NCI-H2029 treated with DMSO at 0.1 percent for 48 hours (cell line): Measurements from ENCODE around the gene RNMT.
A peak's percentile ranks its signal among the peaks of the same experiment; 100 is the strongest.
"Not testable (repeated sequence)": the region's sequence is repeated elsewhere in the genome, so short reads cannot be mapped to it uniquely, and the experiment has no call there.

ENCODE experiments used
- DNase-seq: peaks from one replicate; lab custom pipeline; 2025; lab: John Stamatoyannopoulos, UW

RNMT gene

DNA sequence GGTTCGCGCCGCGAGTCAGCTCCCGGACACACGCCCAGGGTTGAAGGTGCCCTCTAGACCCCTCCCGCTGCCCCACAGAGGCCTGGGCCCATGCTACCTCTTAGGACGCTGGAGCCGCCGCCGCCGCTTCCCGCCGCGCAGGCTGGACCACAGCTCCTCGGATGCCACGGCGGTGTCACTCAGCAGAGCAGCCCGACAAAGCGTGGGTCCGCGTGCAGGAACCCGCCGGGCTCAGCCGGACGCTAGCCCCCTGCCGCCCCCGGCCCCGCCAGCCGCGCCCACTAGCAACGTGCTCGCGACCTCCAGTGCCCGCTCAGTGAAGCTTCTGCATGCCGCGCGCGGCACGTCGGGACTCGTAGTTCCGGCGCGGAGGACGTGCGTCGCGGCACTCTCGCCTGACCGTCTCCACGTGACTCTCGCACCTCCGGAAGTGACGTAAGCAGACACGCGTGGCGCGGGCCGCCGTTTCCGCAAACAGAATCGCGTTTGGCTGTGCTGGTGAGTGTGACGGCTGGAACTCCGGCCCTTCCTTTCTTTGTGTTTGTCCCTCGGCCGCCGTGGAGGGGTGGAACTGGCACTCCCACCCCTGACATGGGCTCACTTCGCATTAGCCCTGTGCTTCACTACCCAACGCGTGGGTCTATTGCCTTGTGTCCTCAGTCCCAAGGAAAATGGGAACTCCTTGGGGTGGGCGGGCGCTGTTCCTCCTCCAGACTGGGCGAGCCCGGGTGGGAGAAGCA, at the start of gene RNMT, which contains the start of gene FAM210A:
Gene RNMT (plus strand): TSS at position 442 of the 740 bp plus-strand sequence. CDS start 4,845 bp downstream, outside the sequence.
Gene FAM210A (minus strand): TSS at position 327 of the 740 bp plus-strand sequence. CDS start 44,481 bp downstream, outside the sequence.
- peak; percentile 67 for DNase-seq

DNA sequence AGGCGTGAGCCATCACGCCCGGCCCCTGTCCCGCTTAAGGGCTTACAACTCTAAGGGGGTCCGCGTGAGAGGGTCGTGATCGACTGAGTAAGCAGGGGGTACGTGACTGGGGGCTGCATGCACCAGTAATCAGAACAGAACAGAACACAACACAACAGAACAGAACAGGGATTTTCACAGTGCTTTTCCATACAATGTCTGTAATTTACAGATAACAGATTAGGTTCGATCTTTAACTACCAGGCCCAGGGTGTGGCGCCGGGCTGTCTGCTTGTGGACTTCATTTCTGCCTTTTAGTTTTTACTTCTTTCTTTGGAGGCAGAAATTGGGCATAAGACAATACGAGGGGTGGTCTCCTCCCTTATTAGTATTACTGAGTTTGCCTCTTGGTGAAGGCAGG, 49.1 kb upstream of the RNMT start:
- not testable (repeated sequence) for DNase-seq

DNA sequence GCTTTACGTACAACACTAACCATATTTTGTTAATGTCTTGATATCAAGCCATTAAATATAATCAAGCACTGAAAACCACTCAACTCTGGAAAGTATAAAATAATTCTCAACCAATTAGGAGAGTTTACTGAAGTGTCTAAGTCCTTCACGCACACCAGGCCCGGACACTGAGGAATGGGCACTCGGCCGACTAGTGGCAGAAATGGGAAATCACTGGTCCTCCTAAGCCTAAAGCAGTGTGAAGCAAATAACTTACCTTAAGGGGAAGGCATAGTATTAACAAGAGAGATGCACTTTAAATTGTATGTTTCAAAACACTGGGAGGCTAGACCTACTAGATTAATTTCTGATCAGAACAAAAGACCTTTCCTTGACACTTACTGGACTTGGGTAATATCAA, 45.9 kb upstream of the RNMT start:
- no peak for DNase-seq

DNA sequence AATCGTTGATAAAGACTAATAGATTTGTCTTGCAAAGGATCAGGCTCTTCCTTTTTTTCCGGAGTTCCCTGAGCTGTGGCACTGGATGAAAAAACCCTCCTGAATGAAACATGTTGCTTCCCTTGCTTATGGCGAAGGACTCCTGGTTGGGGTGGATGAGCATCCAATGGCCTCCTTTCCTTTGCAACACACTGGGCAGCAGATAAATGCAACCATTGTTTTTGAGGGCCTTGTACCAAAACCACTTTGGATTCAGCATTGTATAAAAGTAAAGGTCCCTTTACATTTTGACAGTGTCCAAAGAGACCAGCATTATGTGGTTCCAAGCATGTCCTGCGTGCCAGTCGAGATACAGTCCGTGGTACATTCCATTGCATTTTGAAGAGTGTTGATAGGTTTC, 44.8 kb upstream of the RNMT start:
- DNase-seq, result no peak

DNA sequence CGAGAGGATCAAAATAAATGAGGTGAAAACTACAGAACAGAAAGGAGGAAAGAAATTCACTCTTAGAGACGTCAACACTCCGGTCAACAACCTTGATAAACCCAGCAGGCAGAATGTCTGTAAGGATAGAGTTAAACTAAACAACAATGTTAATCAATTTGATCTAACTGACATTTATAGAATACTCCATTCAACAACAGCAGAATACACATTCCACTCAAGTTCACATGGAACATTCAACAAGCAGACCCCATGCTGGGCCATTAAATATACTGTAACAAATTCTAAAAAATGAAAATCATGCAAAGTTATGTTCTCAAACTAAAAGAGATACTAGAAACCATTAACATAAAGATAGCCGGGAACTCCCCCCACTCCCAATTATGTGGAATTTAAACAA, 41.9 kb upstream of the RNMT start:
- DNase-seq, result no peak

DNA sequence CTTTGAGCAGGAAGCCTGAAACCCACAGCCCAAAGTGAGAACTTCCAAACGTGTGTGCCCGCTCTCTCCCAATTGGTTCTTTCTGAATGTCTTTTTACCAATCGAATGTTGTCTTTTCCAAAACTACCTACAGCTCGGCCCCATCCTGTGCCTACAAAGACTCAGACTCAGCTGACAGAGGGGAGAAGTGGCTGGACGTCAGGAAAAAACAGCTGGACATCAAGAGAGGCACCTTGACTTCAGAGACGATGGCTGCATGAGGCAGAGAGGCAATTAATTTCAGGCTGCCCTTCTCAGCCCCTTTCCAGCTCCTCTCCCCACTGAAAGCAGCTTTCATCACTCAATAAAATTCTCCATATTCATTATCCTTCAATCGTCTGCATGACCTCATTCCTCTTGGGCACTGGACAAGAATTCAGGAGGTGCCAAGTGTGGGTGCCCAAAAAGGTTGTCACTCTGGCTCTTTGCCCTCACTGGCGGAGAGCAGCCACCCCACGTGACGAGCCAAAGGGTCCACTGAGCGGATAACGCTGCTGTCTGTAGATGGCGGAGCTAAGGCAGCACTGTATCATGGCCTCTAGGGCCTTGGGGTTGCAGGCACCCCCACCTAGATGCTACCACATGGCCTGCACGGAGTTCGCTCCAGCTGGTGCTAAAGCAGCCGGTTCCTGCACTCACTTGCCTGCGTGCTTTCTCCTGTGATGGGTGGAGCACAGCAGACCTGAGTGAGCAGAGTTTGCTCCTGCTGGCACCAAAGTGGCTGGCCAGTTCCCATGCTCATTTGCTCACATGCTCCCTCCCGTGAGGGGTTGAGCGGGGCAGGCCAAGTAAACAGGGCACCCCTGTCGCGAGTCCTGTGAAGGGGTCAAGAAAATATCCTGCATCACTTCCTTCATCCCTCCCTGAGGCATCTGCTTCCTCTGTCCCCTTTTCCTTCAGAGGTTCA, 38.0 kb upstream of the RNMT start:
- DNase-seq, result no peak

DNA sequence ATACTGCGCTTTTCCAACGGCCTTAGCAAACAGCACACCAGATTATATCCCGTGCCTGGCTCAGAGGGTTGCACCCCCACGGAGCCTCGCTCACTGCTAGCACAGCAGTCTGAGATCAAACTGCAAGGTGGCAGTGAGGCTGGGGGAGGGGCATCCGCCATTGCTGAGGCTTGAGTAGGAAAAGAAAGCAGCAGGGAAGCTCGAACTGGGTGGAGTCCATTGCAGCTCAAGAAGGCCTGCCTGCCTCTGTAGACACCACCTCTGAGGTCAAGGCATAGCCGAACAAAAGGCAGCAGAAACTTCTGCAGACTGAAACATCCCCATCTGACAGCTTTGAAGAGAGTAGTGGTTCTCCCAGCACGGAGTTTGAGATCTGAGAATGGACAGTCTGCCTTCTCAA, 36.4 kb upstream of the RNMT start:
- DNase-seq, result not testable (repeated sequence)

DNA sequence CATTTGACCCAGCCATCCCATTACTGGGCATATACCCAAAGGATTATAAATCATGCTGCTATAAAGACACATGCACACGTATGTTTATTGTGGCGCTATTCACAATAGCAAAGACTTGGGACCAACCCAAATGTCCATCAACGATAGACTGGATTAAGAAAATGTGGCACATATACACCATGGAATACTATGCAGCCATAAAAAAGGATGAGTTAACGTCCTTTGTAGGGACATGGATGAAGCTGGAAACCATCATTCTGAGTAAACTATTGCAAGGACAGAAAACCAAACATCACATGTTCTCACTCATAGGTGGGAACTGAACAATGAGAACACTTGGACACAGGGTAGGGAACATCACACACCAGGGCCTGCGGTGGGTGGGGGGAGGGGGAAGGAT, 31.1 kb upstream of the RNMT start:
- DNase-seq, result not testable (repeated sequence)

DNA sequence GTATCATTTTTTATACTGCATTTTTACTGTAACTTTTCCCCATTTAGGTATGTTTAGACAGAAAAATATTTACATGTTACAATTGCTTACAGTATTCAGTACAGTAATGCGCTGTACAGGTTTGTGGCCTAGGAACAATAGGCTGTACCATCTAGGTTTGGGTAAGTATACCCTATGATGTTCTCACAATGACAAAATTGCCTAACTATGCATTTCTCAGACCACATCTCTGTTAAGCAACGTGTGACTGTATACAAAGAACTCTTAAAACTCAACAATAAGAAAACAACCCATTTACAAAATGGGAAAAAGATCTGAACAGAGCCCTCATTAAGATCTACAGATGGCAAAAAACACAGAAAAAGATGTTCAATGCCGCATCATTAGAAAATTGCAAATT, 29.5 kb upstream of the RNMT start:
- DNase-seq, result no peak

DNA sequence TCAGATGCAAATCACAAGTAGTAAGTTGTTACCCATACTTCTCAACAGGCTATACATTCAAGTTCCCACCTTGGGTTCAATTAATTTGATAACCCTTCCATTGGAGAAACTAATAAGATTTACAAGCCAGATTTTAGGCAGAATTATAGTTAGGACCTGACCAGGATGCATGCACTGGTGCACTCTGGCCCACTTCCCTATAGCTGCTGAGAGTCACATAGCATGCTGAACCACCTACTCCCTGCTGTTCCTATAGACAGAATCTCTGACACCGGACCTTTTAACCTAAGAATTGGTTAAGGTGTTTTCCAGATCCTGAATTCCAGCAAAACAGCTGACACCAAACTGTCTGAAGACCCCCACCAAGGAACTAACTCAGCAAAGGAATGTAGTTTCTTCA, 26.3 kb upstream of the RNMT start:
- no peak for DNase-seq

DNA sequence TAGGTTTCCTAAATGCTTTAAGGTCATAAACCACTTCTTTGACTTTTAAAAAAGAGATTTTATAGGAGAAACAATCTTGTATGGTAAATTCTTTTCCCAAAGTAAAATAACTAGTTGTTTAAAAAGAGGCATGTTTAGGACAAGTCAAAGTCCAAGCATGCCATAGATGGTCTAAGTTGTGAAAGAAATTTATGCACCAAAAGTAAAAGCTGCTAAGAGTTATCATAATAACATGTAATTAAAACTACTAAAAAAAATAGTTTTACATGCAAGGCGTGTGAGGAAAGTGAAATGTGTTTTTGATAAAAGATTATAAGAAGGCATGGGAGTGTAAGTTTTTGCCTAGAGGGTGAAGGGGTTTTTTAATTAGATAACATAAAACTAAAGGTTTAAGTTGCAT, 22.6 kb upstream of the RNMT start:
- DNase-seq, result no peak

DNA sequence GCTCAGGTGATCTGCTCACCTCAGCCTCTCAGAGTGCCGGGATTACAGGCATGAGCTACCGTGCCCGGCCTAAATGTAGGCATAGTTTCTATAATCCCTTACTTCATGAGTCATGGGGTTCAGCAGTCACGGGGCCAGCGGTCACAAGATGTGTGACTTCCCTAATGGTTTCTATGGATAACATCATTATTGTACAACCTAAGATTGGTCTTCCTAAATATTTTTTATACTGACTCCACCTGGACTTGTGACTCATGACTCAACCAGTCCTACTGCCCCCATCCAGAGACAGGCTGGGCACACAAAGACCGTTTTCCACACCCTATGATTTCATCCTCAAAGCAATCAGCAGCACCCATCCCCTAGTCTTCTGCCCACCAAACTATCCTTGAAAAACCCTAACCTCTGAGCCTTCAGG, 16.1 kb upstream of the RNMT start:
- no peak for DNase-seq

DNA sequence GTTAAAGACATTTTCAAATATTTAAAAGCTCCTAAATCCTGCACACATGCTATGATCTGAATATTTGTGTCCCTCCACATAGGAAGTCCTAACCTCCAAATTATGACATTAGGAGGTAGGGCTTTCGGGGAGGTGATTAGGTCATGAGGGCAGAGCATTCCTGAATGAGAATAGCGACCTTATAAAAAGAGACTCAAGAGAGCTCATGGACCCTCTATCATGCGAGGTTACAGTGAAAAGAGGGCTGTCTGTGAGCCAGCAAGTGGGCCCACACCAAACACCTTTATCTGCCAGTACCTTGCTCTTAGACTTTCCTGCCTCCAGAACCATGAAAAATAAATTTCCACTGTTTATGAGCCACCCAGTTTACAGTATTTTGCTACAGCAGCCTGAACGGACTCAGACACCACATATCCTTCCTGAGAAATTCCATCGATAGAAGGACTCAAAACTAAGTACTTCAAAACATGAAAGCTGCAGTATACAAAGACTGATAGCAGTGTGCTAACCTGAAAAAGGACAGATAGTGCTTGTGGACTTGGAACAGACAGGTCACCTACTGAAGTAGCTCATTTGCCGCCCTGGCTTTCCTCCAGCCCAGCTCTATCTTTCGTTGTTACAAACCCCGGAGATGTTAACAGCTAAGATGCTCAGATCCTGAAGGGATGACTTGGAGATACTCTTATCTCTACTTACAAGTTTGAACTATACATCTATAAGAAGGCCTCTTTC, 13.9 kb upstream of the RNMT start:
- DNase-seq, result no peak

DNA sequence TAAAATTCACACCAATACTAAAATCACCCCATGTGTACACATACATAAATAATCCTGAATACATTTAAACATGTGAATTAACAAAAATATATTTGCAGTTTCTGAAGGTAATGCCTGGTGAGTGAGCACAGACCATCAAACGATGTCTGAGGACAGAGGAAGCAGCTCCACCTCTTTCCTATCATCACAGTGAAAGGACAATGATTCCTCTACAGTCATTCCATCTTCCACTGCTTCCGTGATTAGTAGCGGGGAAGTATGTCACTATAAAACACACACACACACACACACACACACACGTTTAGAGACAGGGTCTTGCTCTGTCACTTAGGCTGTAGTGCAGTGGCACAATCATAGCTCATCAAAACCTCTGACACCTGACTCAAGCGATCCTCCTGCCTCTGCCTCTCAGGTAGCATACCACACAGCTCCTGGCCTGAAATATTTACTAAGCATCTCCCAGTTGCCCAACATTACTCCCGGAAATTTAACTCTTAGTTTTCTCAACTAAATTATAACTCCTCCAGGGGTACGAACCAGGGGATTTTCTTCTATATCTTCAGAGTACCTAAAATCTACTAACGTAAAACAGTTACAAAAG, 12.9 kb upstream of the RNMT start:
- no peak for DNase-seq

DNA sequence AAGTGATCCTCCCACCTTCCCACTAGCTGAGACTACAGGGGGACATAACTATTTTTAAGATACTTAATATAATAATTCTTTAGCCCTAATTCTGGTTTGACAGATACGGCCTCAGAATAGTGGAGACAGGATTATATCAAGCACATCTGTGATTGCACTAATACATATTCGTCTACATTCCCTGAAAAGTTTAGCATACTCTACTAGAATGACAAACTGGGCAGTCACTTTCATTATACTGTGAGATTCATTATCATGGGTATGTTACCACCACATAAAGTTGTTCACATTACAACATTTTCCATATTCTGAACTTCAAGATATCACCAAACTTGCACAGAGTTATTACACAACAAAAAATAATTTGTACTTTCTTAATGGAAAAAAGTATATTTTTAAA, 11.1 kb upstream of the RNMT start:
- no peak for DNase-seq

DNA sequence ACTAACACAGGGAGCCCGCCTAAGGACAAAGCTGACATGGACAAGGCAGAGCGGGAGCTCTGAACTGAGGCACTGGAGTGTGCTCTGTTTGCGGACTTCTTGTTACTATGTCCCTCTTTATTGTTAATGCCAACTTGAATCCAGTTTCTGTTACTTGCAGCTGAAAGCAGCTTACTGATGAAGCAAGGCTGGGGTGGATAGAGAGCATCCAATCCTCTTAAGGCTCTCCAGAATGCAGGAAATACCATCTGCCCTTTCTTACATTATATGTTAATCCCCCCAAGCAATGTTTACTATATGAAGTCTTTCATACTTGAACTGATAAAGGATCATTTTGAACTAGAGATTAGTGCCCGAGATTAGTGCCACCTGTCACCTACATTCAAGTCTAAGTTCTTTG, 9.6 kb upstream of the RNMT start:
- no peak for DNase-seq

DNA sequence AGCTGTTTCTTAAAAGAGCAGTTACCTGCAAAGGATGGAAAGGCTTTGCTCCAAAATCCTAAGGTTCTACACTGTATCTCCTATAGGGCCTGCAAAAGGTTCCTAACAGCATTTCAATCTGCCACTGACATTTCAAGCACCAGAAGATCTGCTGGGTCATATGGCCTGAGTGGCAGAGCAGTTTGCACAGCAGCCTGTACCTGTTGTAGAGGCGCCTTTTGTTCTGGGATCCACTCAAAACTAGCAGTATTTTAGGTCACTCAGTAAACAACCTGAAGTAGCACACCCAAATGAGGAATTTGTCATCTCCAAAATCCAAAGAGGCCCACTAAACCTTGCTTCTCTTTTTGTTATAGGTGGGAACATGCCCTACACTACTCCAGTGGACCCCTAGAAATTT, 6.3 kb upstream of the RNMT start:
- no peak for DNase-seq

DNA sequence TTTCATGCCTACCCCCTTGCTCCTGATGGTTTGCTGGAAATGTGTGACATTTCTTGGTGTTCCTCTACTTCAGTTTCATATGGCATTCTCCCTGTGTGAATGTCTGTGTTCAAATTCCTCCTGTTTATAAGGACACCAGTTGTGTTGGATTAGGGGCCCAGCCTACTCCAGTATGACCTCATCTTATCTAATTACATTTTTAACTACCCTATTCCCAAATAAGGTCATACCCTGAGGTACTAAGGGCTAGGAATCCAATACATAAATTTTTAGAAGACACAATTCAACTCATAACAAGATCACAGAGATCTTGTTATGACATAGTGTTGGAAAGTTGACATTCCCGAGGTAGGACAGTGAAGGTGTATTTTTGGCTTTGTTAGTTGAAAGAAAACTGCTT, 5.6 kb upstream of the RNMT start:
- DNase-seq, result no peak

DNA sequence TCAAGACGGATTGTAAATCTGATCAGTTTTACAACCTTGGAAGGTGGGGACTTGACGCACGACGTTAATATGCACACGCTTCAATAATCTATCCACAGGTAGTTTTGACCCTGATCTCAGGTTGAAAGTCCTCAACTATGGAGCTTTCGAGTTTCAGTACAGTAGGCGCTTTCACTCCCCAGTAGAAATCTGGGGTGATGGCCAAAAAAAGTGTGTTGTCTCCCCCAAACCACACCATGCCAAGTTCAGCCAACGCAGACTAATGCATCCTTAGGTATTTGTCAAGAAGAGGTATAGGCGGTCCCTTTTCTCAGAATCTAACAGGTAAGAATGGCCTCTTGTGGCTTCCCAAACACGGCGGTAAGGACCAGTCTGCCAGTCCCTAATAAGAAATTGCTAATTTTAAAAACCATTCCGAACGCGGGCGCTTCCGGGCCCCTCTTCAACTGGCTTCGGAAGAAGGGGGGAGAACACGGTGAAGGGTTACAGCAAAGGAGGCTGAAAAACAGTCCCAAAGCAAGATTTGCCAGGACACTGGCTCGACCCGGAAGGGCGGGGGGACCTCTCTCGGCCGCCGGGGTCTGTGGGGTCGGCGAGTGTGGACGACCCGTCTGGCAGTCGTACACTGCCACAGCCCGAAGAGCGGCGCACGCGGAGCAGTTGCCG, 774 bp upstream of the RNMT start:
- DNase-seq, result no peak

DNA sequence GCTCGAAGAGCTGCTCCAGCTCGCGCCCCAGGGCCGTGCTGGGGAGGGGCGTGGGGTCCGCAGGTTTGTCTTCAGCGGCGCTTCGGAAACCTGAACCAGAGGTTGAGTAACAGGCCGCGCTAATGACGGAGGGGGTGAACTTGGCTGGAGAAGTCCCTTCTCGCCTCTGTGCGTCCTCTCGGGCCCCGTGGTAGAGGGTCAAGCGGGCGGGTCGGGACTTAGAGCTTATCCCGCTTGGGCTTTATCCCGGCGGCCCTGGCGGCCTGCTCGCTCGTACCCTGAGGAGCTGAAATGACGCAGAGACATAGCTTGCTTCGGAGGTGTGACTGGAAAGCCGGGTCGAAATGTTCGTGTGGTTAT, 479 bp downstream of the RNMT start:
- DNase-seq, result no peak

DNA sequence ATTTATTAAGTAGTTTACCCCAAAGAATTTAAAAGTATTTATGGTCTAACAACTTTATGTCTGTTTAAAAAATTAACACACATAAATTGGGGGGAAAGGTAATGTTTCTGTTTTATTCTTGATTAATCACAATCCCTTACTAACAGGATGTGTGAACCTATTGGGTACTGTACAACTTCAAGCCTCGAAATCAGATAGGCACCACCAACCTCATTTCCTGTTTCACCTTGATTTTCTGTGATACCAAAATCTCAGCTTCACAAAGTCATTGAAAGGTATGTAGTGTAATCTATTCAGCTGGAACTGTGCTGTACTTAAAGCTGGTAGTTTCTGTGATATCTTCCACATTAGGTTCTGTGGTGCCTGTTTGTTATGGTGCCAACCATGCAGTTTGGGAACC, 4.0 kb downstream of the RNMT start:
- no peak for DNase-seq

DNA sequence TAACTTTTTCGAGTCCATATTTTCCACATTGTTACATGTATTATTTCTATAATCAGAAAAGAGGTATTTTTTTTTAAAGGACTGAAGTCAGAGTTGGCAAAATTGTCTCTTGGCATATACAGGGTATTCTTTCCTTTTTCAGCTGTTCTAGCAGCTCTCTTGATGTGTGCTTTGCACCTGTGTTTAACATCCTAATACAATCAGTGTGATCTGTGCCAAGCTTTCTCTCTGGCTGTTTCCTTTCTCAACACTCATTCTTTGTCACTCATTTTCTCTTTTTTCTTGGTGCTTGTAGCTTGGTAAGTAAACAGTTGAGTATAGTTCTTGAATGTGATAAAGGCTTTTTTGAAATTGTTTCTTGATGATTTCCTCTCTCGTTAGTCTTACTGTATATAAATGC, 9.2 kb downstream of the RNMT start:
- DNase-seq, result no peak
